K562 (cell line): ENCODE results near the gene ACTL8. TPM values are rescaled to one million over a fixed set of nuclear protein-coding genes. Genes with fewer than 3 reads are reported as not detected.

Experiments used
- CBX5 ChIP-seq: IDR thresholded peaks from 2 replicates; pipeline ENCODE4 v1.6.1; 2014; ENCODE audit warnings: low read depth, borderline replicate concordance
- CHD7 ChIP-seq: fragments of 200-600 bp; sonication (generic); IDR thresholded peaks from one replicate; pipeline ENCODE4 v1.6.1; 2012; ENCODE audit warnings: mild to moderate bottlenecking, low read depth, low read length, inconsistent platforms
- ESRRB ChIP-seq: fragments of 250-450 bp; sonication (Bioruptor Pico); IDR thresholded peaks from 2 replicates; pipeline ENCODE4 v1.5.0; 2020; ENCODE audit warnings: mild to moderate bottlenecking, moderate library complexity, borderline replicate concordance
- HNRNPL ChIP-seq: fragments of 200-400 bp; formaldehyde crosslinking; IDR thresholded peaks from 2 replicates; pipeline ENCODE4 v1.6.1; 2017; ENCODE audit warnings: low read depth, mild to moderate bottlenecking, low read length
- ILK ChIP-seq: fragments of 450-650 bp; IDR thresholded peaks from 2 replicates; pipeline ENCODE4 v1.6.1; 2016; ENCODE audit warnings: missing genetic modification characterization, low read depth, mild to moderate bottlenecking, missing compliant biosample characterization, moderate library complexity, borderline replicate concordance
- MNT ChIP-seq, 2 experiments: fragments of 450-650 bp; conservative IDR thresholded peaks; 2 replicates each; pipeline ENCODE4 v1.6.1; 2017; ENCODE audit warnings: mild to moderate bottlenecking in 2 of 2, moderate library complexity in 2 of 2
- NFRKB ChIP-seq: fragments of 450-650 bp; IDR thresholded peaks from 2 replicates; pipeline ENCODE4 v1.6.1; 2016; ENCODE audit warnings: low read depth
- NFYB ChIP-seq: IDR thresholded peaks from 2 replicates; pipeline ENCODE4 v1.6.1; 2011; ENCODE audit warnings: mild to moderate bottlenecking, moderate library complexity; ENCODE audit not compliant: insufficient read length; ENCODE audit errors: extremely low read depth
- TEAD4 ChIP-seq, 2 experiments: sonication (generic) in 1 of 2; formaldehyde crosslinking in 1 of 2; IDR thresholded peaks; 2 replicates each; pipeline versions ENCODE4 v1.6.1 to v1.8.0; 2012 to 2022; ENCODE audit warnings: borderline replicate concordance in 1 of 2, inconsistent platforms in 1 of 2, low read length in 1 of 2, mild to moderate bottlenecking in 1 of 2, missing genetic modification reagents in 1 of 2
- ZNF324 ChIP-seq: fragments of 250-450 bp; sonication (Bioruptor Pico); IDR thresholded peaks from 2 replicates; pipeline ENCODE4 v1.4.0; 2020; ENCODE audit warnings: mild to moderate bottlenecking
- ZNF347 ChIP-seq: fragments of 450-650 bp; formaldehyde crosslinking; IDR thresholded peaks from 2 replicates; pipeline ENCODE4 v1.4.0; 2020; ENCODE audit warnings: low read depth, mild to moderate bottlenecking, moderate library complexity
- polyA plus RNA-seq, 8 experiments: library from polyadenylated mRNA; depleted of rRNA in 4 of 8; stranded (reverse) in 5 of 8; unstranded in 3 of 8; fragments of >200 nt; fragmentation: Nextera tagmentation in 2 of 8; fragmentation: Illumina TruSeq in 1 of 8; extraction: Ambion mirVana in 2 of 8; extraction: Trizol in 1 of 8; gene quantifications; 2 replicates each; pipeline versions ENCODE4 v1.2.1 to v1.2.3, GENCODE V29; 2011 to 2014; ENCODE audit warnings: inconsistent platforms in 1 of 8, missing spikeins in 1 of 8
- total RNA-seq, 7 experiments: library from RNA; depleted of rRNA in 6 of 7; stranded (reverse); fragments of >200 nt in 6 of 7; fragmentation: Illumina TruSeq in 2 of 7; extraction: Trizol in 2 of 7; gene quantifications; 2 replicates each; pipeline versions ENCODE4 v1.2.1 to v1.2.3, GENCODE V29; 2011 to 2021; ENCODE audit warnings: low replicate concordance in 1 of 7
- TF ChIP-seq, protein P1 (sequence below), 2 experiments: fragments of 250-450 bp in 1 of 2; fragments of 450-650 bp in 1 of 2; sonication (Bioruptor Pico) in 1 of 2; IDR thresholded peaks; 2 replicates each; pipeline versions ENCODE4 v1.6.1 to v1.8.0; 2016 to 2021; ENCODE audit warnings: mild to moderate bottlenecking in 2 of 2, moderate library complexity in 2 of 2, missing compliant biosample characterization in 1 of 2, missing genetic modification characterization in 1 of 2
- TF ChIP-seq, protein P2 (sequence below): fragments of 450-650 bp; IDR thresholded peaks from 2 replicates; pipeline ENCODE4 v1.6.1; 2016

The ACTL8 gene
- total and polyA plus RNA-seq, 9 of the 15 experiments (the other 6 are each of a cell fraction or from before 2014, with no cell fraction given), result 0.30 to 3.3 (median 1.6) TPM

DNA sequence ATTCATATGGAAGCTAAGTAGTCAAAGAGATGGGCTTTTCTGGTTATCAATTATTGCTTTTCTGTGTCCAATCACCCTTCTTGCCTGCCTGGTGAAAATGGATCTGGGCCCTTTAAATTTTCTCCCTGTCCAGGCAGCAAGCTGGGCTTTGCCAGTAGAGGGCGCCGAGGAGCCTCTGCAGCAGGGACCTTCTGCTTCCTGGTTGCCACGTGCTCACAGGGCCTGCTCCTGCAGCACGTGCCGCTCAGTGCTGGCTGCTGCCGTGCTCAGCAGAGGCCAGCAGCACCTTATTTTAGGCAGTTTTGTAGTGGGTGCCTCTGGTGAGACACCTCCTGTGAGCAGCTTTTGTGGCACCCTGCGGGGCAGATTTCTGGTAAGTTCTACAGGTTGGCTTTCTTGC, 4.0 kb downstream of the ACTL8 start (continued):
- TF ChIP-seq, protein P1, sequence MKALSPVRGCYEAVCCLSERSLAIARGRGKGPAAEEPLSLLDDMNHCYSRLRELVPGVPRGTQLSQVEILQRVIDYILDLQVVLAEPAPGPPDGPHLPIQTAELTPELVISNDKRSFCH (CRISPR knock-in tag; IDR thresholded peaks at IDR 0.05), result no peak
- TF ChIP-seq, protein P1 (tag; IDR thresholded peaks at IDR 0.05), result no peak
- TF ChIP-seq MNT (conservative IDR thresholded peaks at IDR 0.05) (peak in 1 of 2 experiments; percentile 66; a peak in 3 of 4 replicates), HNRNPL (no peak), NFRKB (no peak), CHD7 (no peak), ILK (tag) (no peak), TEAD4 (IDR thresholded peaks at IDR 0.05; ENCODE audit: low read length) (no peak), TEAD4 (CRISPR knock-in tag; IDR thresholded peaks at IDR 0.05; ENCODE audit: borderline replicate concordance) (no peak; the same call in 1 of the 2 replicates), ZNF347 (CRISPR knock-in tag) (no peak), NFYB (no peak), ZNF324 (no peak), CBX5 (peak; percentile 57), ESRRB (CRISPR knock-in tag) (no peak)
- TF ChIP-seq, protein P2, sequence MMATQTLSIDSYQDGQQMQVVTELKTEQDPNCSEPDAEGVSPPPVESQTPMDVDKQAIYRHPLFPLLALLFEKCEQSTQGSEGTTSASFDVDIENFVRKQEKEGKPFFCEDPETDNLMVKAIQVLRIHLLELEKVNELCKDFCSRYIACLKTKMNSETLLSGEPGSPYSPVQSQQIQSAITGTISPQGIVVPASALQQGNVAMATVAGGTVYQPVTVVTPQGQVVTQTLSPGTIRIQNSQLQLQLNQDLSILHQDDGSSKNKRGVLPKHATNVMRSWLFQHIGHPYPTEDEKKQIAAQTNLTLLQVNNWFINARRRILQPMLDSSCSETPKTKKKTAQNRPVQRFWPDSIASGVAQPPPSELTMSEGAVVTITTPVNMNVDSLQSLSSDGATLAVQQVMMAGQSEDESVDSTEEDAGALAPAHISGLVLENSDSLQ, result no peak
